K562 (cell line): ENCODE results near the gene ADAM19. TPM values are rescaled to one million over a fixed set of nuclear protein-coding genes. Genes with fewer than 3 reads are reported as not detected.

ENCODE experiments used
- ATAC-seq: fragments of 200-7000 bp; cut with Tn5 transposase; 3 replicates; pipeline ENCODE4 v1.9.1; 2020; ENCODE audit warnings: moderate library complexity
- BruUV-seq: library from RNA; stranded (reverse); fragments of 400-500 nt; replicated peaks from 2 replicates; lab custom pipeline; 2021; lab: Mats Ljungman, UMichigan
- CTCF ChIA-PET: fragments of 300-600 bp; formaldehyde crosslinking; extraction: SDS; loops from one replicate; lab custom pipeline; 2021; ENCODE audit warnings: low intra/inter-chr PET ratio; lab: Yijun Ruan, JAX
- POLR2A ChIA-PET: fragments of 300-600, 350-650 bp; sonication (Branson Sonifier 250); formaldehyde crosslinking; extraction: SDS; loops from one replicate; lab custom pipeline; 2021; ENCODE audit warnings: antibody characterized with exemption, inconsistent platforms; lab: Yijun Ruan, JAX
- DNase-seq, 4 experiments: peaks; one replicate each; pipeline versions ENCODE4 v3.0.0 to v3.0.0-alpha.2; 2011 to 2018; ENCODE audit warnings: low spot score in 3 of 4, mixed read lengths in 3 of 4; ENCODE audit errors: extremely low read depth in 1 of 4
- FAIRE-seq: peaks from 2 replicates; lab custom pipeline; 2011; peaks lifted over from hg19 to GRCh38; lab: Jason Lieb, UNC
- H2AFZ ChIP-seq: 2 replicates; pipeline ENCODE4 v1.6.0; 2011; ENCODE audit warnings: low read depth, low read length, control low read depth, inconsistent platforms
- H3K27ac ChIP-seq: fragments of 200-600 bp; 3 replicates; pipeline ENCODE4 v1.8.0; 2011; ENCODE audit warnings: low read depth, mild to moderate bottlenecking, control low read depth, inconsistent platforms, low read length, moderate library complexity, mixed read lengths; ENCODE audit errors: extremely low read depth
- H3K27me3 ChIP-seq, 2 experiments: fragments of 300-600 bp in 1 of 2; 2 replicates in 1 of 2; 3 replicates in 1 of 2; pipeline versions ENCODE4 v1.6.0 to v1.8.0; 2011; ENCODE audit warnings: inconsistent platforms in 2 of 2, low read length in 2 of 2, mild to moderate bottlenecking in 1 of 2, mixed read lengths in 1 of 2, moderate library complexity in 1 of 2; ENCODE audit not compliant: control insufficient read depth in 2 of 2, insufficient read depth in 2 of 2
- H3K36me3 ChIP-seq: fragments of 300-600 bp; 3 replicates; pipeline ENCODE4 v1.8.0; 2011; ENCODE audit warnings: mild to moderate bottlenecking, low read length, inconsistent platforms; ENCODE audit not compliant: control insufficient read depth, insufficient read depth
- H3K4me1 ChIP-seq, 2 experiments: fragments of 200-600 bp in 1 of 2; replicated peaks in 1 of 2; 2 replicates in 1 of 2; 3 replicates in 1 of 2; pipeline versions ENCODE4 v1.5.1 to v1.8.0; 2011; ENCODE audit warnings: inconsistent platforms in 2 of 2, low read length in 2 of 2, mild to moderate bottlenecking in 1 of 2, mixed read lengths in 1 of 2, moderate library complexity in 1 of 2; ENCODE audit not compliant: control insufficient read depth in 2 of 2, insufficient read depth in 2 of 2
- H3K4me2 ChIP-seq: 2 replicates; pipeline ENCODE4 v1.6.1; 2011; ENCODE audit warnings: low read length, control low read depth, inconsistent platforms, mixed read lengths; ENCODE audit not compliant: insufficient read depth
- H3K4me3 ChIP-seq: fragments of 200-600 bp; sonication (generic), shearing (Covaris generic); 2 replicates; pipeline ENCODE4 v1.5.1; 2016; ENCODE audit warnings: control low read depth, inconsistent platforms
- H3K79me2 ChIP-seq: fragments of 200-600 bp; 3 replicates; pipeline ENCODE4 v1.8.0; 2011; ENCODE audit warnings: low read length, inconsistent platforms; ENCODE audit not compliant: control insufficient read depth, insufficient read depth
- H3K9ac ChIP-seq, 2 experiments: 2 replicates each; pipeline versions ENCODE4 v1.6.0 to v1.6.1; 2011; ENCODE audit warnings: low read depth in 2 of 2, low read length in 2 of 2, control low read depth in 1 of 2, inconsistent platforms in 1 of 2, mild to moderate bottlenecking in 1 of 2, mixed read lengths in 1 of 2; ENCODE audit not compliant: insufficient read depth in 1 of 2
- H3K9me1 ChIP-seq: one replicate; pipeline ENCODE4 v1.6.0; 2011; ENCODE audit warnings: inconsistent platforms, mild to moderate bottlenecking, low read length, moderate library complexity; ENCODE audit not compliant: control insufficient read depth, insufficient read depth
- H3K9me3 ChIP-seq: replicated peaks from 2 replicates; pipeline ENCODE4 v1.5.1; 2011; ENCODE audit warnings: low read depth, low read length, inconsistent platforms; ENCODE audit not compliant: control insufficient read depth, insufficient read depth
- H4K20me1 ChIP-seq: replicated peaks from 2 replicates; pipeline ENCODE4 v1.6.1; 2011; ENCODE audit warnings: low read length, inconsistent platforms, mixed read lengths; ENCODE audit not compliant: control insufficient read depth, insufficient read depth
- ARID1B ChIP-seq: fragments of 450-650 bp; IDR thresholded peaks from 2 replicates; pipeline ENCODE4 v1.6.1; 2016; ENCODE audit warnings: antibody characterized with exemption, mild to moderate bottlenecking, inconsistent platforms
- BCOR ChIP-seq: fragments of 450-650 bp; IDR thresholded peaks from 2 replicates; pipeline ENCODE4 v1.6.1; 2016
- BRCA1 ChIP-seq, 2 experiments: fragments of 450-650 bp in 1 of 2; sonication (generic) in 1 of 2; formaldehyde crosslinking in 1 of 2; IDR thresholded peaks; 2 replicates each; pipeline versions ENCODE4 v1.5.0 to v1.6.1; 2017 to 2020; ENCODE audit warnings: mild to moderate bottlenecking in 1 of 2, missing genetic modification reagents in 1 of 2
- CREM ChIP-seq: IDR thresholded peaks from 2 replicates; pipeline ENCODE4 v1.6.1; 2014; ENCODE audit warnings: antibody characterized with exemption, low read depth
- GABPB1 ChIP-seq: sonication (generic); formaldehyde crosslinking; IDR thresholded peaks from 2 replicates; pipeline ENCODE4 v1.8.0; 2022; ENCODE audit warnings: mild to moderate bottlenecking, missing genetic modification reagents
- HNRNPUL1 ChIP-seq: fragments of 200-400 bp; formaldehyde crosslinking; IDR thresholded peaks from 2 replicates; pipeline ENCODE4 v1.6.1; 2017; ENCODE audit warnings: low read length
- MYBL2 ChIP-seq, 2 experiments: fragments of 450-650 bp in 1 of 2; sonication (generic) in 1 of 2; formaldehyde crosslinking in 1 of 2; IDR thresholded peaks; 2 replicates each; pipeline versions ENCODE4 v1.6.1 to v1.8.1; 2017 to 2022; ENCODE audit warnings: borderline replicate concordance in 1 of 2, inconsistent platforms in 1 of 2, low read depth in 1 of 2, mild to moderate bottlenecking in 1 of 2, missing genetic modification reagents in 1 of 2, moderate library complexity in 1 of 2
- NFIX ChIP-seq: fragments of 250-450 bp; sonication (Bioruptor Pico); IDR thresholded peaks from 2 replicates; pipeline ENCODE4 v1.4.0; 2020; ENCODE audit warnings: low read depth, mild to moderate bottlenecking, moderate library complexity
- PCBP2 ChIP-seq: fragments of 200-400 bp; formaldehyde crosslinking; IDR thresholded peaks from 2 replicates; pipeline ENCODE4 v1.6.1; 2018; ENCODE audit warnings: low read length, low read depth, mild to moderate bottlenecking, moderate library complexity; ENCODE audit not compliant: poor library complexity, severe bottlenecking
- POLR3A ChIP-seq: IDR thresholded peaks from 2 replicates; pipeline ENCODE4 v1.6.1; 2011; ENCODE audit warnings: borderline replicate concordance, mild to moderate bottlenecking, moderate library complexity; ENCODE audit not compliant: insufficient read length, insufficient read depth; ENCODE audit errors: extremely low read depth
- RAD21 ChIP-seq, 2 experiments: fragments of 250-450 bp in 1 of 2; fragments of 450-650 bp in 1 of 2; sonication (Bioruptor Pico) in 1 of 2; formaldehyde crosslinking in 1 of 2; IDR thresholded peaks in 1 of 2; conservative IDR thresholded peaks in 1 of 2; 2 replicates each; pipeline versions ENCODE4 v1.4.0 to v1.8.0; 2020 to 2022; ENCODE audit warnings: mild to moderate bottlenecking in 2 of 2, moderate library complexity in 1 of 2
- SMAD4 ChIP-seq: fragments of 250-450 bp; sonication (Bioruptor Pico); conservative IDR thresholded peaks from 2 replicates; pipeline ENCODE4 v1.8.0; 2021; ENCODE audit warnings: inconsistent platforms, mild to moderate bottlenecking, moderate library complexity
- SRF ChIP-seq, 2 experiments: fragments of 250-450, 450-650 bp in 1 of 2; sonication (Bioruptor Pico) in 1 of 2; sonication (generic) in 1 of 2; formaldehyde crosslinking; IDR thresholded peaks; 2 replicates each; pipeline versions ENCODE4 v1.5.0 to v1.5.1; 2020 to 2022; ENCODE audit warnings: mild to moderate bottlenecking in 1 of 2, missing genetic modification reagents in 1 of 2
- SRSF3 ChIP-seq: fragments of 200-400 bp; formaldehyde crosslinking; IDR thresholded peaks from 2 replicates; pipeline ENCODE4 v1.6.1; 2016; ENCODE audit warnings: mild to moderate bottlenecking, low read length, moderate library complexity; ENCODE audit not compliant: insufficient read depth
- TSC22D4 ChIP-seq: fragments of 450-650 bp; IDR thresholded peaks from 2 replicates; pipeline ENCODE4 v1.6.1; 2016; ENCODE audit warnings: missing genetic modification characterization, missing biosample characterization, control low read depth
- WGBS: fragments of 100-300 bp; shearing (Covaris generic); methylation state at CpG from one replicate; pipeline ENCODE4 v1.1.6; 2016; ENCODE audit warnings: low coverage, mixed read lengths; ENCODE audit not compliant: insufficient coverage; ENCODE audit errors: missing lambda C conversion rate; 5-methylcytosine and 5-hydroxymethylcytosine counted together
- in situ Hi-C: fragments of 300-500 bp; cut with MboI; formaldehyde crosslinking; loops from 4 replicates; pipeline ENCODE4 v1.15.0; 2018; ENCODE audit warnings: inconsistent platforms, mixed read lengths
- intact Hi-C: fragments of 100-400 bp; cut with micrococcal nuclease; formaldehyde crosslinking; loops from 2 replicates; pipeline ENCODE4 v1.14.2; 2022
- polyA plus RNA-seq, 8 experiments: library from polyadenylated mRNA; depleted of rRNA in 4 of 8; stranded (reverse) in 5 of 8; unstranded in 3 of 8; fragments of >200 nt; fragmentation: Nextera tagmentation in 2 of 8; fragmentation: Illumina TruSeq in 1 of 8; extraction: Ambion mirVana in 2 of 8; extraction: Trizol in 1 of 8; gene quantifications; 2 replicates each; pipeline versions ENCODE4 v1.2.1 to v1.2.3, GENCODE V29; 2011 to 2014; ENCODE audit warnings: inconsistent platforms in 1 of 8, missing spikeins in 1 of 8
- total RNA-seq, 7 experiments: library from RNA; depleted of rRNA in 6 of 7; stranded (reverse); fragments of >200 nt in 6 of 7; fragmentation: Illumina TruSeq in 2 of 7; extraction: Trizol in 2 of 7; gene quantifications; 2 replicates each; pipeline versions ENCODE4 v1.2.1 to v1.2.3, GENCODE V29; 2011 to 2021; ENCODE audit warnings: low replicate concordance in 1 of 7
- TF ChIP-seq, protein P1 (sequence below), 2 experiments: fragments of 150-350 bp in 1 of 2; IDR thresholded peaks; 2 replicates each; pipeline ENCODE4 v1.6.1; 2012 to 2016; ENCODE audit warnings: low read depth in 2 of 2, low read length in 2 of 2, mild to moderate bottlenecking in 1 of 2, moderate library complexity in 1 of 2
- TF ChIP-seq, protein P2 (sequence below), 2 experiments: fragments of 250-450 bp in 1 of 2; fragments of 450-650 bp in 1 of 2; sonication (Bioruptor Pico) in 1 of 2; IDR thresholded peaks; 2 replicates each; pipeline versions ENCODE4 v1.6.1 to v1.8.0; 2016 to 2021; ENCODE audit warnings: mild to moderate bottlenecking in 2 of 2, moderate library complexity in 2 of 2, missing compliant biosample characterization in 1 of 2, missing genetic modification characterization in 1 of 2

Gene ADAM19
- total and polyA plus RNA-seq, 9 of the 15 experiments (the other 6 are each of a cell fraction or from before 2014, with no cell fraction given) = 0.11 to 1.1 (median 0.43) TPM

DNA sequence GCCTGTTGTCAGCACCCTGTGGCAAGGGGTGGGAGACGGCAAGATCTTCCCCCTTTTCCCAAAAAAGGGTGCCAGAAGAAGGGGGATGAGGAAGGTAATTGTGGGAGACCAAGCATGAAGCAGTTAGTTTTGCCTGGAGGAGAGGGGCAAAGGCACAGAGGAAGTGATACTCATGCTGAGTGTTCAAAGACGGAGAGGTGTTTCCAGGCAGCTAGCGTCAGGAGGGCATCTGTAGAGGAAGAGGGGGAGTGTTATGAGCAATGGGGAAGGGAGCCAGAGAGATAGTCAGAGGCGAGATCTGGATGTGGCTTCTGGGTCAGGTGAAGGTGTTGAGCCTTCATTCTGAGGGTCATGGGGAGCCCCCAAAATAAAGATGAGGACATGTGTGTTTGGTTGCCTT, 26.9 kb upstream of the ADAM19 start (continued):
- TF ChIP-seq HNRNPUL1 = no peak
- TF ChIP-seq, protein P1, sequence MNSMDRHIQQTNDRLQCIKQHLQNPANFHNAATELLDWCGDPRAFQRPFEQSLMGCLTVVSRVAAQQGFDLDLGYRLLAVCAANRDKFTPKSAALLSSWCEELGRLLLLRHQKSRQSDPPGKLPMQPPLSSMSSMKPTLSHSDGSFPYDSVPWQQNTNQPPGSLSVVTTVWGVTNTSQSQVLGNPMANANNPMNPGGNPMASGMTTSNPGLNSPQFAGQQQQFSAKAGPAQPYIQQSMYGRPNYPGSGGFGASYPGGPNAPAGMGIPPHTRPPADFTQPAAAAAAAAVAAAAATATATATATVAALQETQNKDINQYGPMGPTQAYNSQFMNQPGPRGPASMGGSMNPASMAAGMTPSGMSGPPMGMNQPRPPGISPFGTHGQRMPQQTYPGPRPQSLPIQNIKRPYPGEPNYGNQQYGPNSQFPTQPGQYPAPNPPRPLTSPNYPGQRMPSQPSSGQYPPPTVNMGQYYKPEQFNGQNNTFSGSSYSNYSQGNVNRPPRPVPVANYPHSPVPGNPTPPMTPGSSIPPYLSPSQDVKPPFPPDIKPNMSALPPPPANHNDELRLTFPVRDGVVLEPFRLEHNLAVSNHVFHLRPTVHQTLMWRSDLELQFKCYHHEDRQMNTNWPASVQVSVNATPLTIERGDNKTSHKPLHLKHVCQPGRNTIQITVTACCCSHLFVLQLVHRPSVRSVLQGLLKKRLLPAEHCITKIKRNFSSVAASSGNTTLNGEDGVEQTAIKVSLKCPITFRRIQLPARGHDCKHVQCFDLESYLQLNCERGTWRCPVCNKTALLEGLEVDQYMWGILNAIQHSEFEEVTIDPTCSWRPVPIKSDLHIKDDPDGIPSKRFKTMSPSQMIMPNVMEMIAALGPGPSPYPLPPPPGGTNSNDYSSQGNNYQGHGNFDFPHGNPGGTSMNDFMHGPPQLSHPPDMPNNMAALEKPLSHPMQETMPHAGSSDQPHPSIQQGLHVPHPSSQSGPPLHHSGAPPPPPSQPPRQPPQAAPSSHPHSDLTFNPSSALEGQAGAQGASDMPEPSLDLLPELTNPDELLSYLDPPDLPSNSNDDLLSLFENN (IDR thresholded peaks at IDR 0.05; ENCODE audit: low read depth in 2 of 2, low read length in 2 of 2) = no peak

DNA sequence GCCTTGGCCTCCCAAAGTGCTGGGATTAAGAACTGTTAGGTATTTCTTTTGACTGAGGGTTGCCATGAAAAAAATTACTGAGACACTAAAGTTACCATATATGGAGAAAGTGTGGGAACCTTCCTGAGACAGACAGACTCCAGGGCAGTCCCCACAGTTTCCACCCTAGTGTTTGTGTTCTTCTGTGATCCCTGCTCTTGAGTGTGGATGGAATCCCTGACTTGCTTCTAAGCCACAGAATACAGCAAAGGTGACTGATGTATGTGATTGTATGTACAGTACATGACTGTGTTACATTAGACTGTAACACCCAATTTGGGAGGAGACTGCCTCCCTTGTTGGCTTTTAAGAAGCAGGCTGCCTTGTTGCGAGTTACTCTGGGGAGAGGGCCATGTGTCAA, 24.7 kb upstream of the ADAM19 start:
- Histone ChIP-seq H4K20me1 (no peaks in the 10 kb centered on the region), H3K27me3 (no peaks in the 10 kb centered on the region), H2AFZ (peak overlapping the region; percentile 44; the same call in 1 of the 2 replicates), H3K4me1 (no peaks in the 10 kb centered on the region; a peak in 1 of 5 replicates), H3K9ac (no peak overlapping the region; a peak in 1 of 4 replicates), H3K4me3 (no peak overlapping the region), H3K4me2 (no peak overlapping the region), H3K79me2 (no peaks in the 10 kb centered on the region), H3K36me3 (no peaks in the 10 kb centered on the region), H3K9me3 (no peaks in the 10 kb centered on the region), H3K27ac (no peak overlapping the region), H3K9me1 (no peaks in the 10 kb centered on the region)
- intact Hi-C loops = no loop called here
- 40% methylated on average over 1 of the region's 1 CpG for WGBS
- in situ Hi-C loops = no loop called here
- BruUV-seq = no TSS peak
- FAIRE-seq (peak; percentile 35), ATAC-seq (no peak; the same call in 2 of the 3 replicates), DNase-seq (no peak)
- ChIA-PET CTCF (no interaction called here), POLR2A (no interaction called here)
- no peak for TF ChIP-seq SMAD4 (CRISPR knock-in tag)
- TF ChIP-seq BCOR = no peak
- no peak for TF ChIP-seq SRSF3
- TF ChIP-seq TSC22D4 (tag) = no peak
- no peak for TF ChIP-seq MYBL2 (IDR thresholded peaks at IDR 0.05; ENCODE audit: low read depth)
- TF ChIP-seq MYBL2 (CRISPR knock-in tag; IDR thresholded peaks at IDR 0.05; ENCODE audit: borderline replicate concordance) = no peak
- TF ChIP-seq GABPB1 = no peak
- no peak for TF ChIP-seq CREM
- no peak for TF ChIP-seq NFIX (CRISPR knock-in tag)
- no peak for TF ChIP-seq RAD21 (CRISPR knock-in tag; conservative IDR thresholded peaks at IDR 0.05 in 1 of 2, IDR thresholded peaks at IDR 0.05 in 1 of 2)
- TF ChIP-seq, protein P2, sequence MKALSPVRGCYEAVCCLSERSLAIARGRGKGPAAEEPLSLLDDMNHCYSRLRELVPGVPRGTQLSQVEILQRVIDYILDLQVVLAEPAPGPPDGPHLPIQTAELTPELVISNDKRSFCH (CRISPR knock-in tag; IDR thresholded peaks at IDR 0.05) = no peak
- TF ChIP-seq, protein P2 (tag; IDR thresholded peaks at IDR 0.05) = no peak
- no peak for TF ChIP-seq PCBP2
- TF ChIP-seq ARID1B = no peak
- TF ChIP-seq BRCA1 (IDR thresholded peaks at IDR 0.05) = no peak
- no peak for TF ChIP-seq BRCA1 (CRISPR knock-in tag; IDR thresholded peaks at IDR 0.05)
- no peak for TF ChIP-seq POLR3A
- TF ChIP-seq SRF (CRISPR knock-in tag; IDR thresholded peaks at IDR 0.05) = no peak
